GM18505 (cell line): ENCODE measurements around the gene DDX17.
A peak's percentile ranks its signal among the peaks of the same experiment; 100 is the strongest.

Source experiments
- ATAC-seq: cut with Tn5 transposase; IDR thresholded peaks from one replicate; pipeline ENCODE4 v1.9.1; 2021; ENCODE audit not compliant: unreplicated experiment
- POLR2A ChIP-seq: IDR thresholded peaks from 4 replicates; pipeline ENCODE4 v1.6.1; 2011; ENCODE audit warnings: borderline replicate concordance; ENCODE audit not compliant: insufficient read depth, insufficient read length; ENCODE audit errors: extremely low read depth

DDX17 gene

GRCh38 chr22:38505541-38506117 is 482 bp downstream of the DDX17 start:
- peak; percentile 29 for ATAC-seq
- TF ChIP-seq POLR2A, result no peak

DNA sequence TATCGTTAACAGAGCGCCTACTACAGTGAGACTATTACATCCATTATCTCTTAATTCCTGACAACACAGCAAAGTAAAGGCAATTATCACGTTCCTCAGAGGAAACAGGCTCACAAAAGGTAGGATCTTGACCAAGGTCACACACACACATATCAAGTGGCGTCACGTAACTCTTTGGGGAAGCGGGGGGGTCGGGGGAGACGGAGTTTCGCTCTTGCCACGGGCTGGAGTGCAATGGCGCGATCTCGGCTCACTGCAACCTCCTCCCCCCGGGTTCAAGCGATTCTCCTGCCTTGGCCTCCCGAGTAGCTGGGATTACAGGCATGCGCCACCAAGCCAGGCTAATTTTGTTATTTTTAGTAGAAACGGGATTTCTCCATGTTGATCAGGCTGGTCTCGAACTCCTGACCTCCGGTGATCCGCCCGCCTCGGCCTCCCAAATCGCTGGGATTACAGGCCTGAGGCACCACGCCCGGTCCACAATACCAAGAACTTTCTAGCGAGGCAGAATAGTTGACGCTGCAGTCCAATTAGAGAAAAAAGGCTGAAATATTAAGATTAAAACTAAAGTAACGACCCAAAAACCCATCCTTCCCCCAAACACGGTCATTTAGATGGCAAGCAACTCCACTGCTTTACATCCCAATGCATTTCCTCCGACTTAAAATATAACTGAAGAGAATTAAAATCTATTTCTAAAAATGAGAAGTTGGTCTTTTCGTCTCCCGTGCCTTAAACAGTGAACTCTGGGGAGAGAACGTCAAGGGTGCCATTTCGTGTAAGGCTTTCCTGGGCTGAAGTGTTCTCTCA is 1.2 kb downstream of the DDX17 start:
- TF ChIP-seq POLR2A, result peak; percentile 44
- no peak for ATAC-seq

DNA sequence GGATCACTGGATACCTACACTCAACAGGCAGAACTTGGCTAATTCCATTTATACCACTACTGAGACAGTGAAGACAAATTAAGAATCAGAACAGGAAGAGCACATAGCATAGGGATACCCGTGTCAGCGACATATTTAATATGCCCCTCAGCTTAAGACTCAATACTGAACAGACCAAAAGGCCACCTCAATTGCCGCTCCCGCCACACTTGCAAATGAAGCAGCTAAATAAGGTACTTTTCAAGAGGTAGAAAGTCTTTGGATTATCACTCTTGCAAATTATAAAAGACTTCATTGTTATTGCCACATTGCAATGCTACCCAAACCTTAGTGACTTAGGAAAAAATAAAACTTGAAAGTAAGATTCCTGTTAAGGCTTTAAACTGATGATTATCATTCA is 3.1 kb downstream of the DDX17 start:
- TF ChIP-seq POLR2A, result no peak
- ATAC-seq, result no peak

DNA sequence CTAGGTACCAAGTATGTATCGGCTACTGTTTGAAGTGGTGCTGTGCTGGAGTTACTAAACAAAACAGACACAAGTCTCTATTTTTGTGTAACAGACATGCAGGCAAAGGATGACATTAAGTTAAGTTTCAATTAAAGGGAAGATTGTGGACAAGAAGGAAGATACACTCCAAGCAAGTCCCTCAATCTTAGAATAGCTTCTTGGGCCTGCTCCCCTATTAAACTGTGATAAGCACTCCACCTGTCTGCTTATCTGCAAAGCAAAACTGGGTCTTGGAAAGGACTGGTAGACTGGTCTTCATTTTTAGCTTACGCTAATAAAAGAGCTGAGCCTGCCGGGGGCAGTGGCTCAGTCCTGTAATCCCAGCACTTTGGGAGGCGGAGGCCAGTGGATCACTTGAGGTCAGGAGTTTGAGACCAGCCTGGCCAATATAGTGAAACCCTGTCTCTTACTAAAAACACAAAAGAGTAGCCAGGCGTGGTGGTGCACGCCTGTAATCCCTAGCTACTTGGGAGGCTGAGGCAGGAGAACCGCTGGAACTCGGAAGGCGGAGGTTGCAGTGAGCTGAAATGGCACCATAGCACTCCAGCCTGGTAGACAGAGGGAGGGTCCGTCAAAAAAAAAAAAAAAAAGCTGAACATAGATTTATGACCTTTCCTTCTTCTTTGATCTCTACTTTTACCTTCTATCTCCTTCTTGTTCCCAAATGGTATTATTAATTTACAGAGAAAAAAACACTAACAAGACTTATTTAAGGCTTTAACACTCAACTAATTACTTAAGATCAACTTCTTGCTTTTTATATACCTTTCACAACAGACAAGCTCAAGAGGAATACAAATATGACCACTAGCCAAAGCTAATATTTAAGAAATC is 4.1 kb downstream of the DDX17 start:
- no peak for ATAC-seq
- TF ChIP-seq POLR2A, result peak; percentile 25

GRCh38 chr22:38497869-38498268 is 8.2 kb downstream of the DDX17 start:
- TF ChIP-seq POLR2A, result no peak
- ATAC-seq, result no peak

DNA sequence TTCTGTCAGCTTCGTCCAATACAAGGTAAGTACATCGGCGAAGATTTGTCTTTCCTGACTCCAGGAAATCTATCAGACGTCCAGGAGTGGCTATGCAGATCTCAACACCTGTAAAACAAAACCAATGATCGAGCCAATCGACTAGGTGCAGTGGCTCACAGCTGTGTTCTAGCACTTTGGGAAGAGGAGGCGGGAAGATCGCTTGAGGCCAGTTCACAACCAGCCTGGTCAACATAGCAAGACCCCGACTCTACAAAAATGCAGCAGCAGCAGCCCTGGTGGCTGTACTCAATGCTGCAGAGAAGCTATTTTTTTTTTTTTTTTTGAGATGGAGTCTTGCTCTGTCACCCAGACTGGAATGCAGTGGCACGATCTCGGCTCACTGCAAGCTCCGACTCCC is 11.2 kb downstream of the DDX17 start:
- no peak for ATAC-seq
- TF ChIP-seq POLR2A, result no peak

- TF ChIP-seq POLR2A, result no peak
- no peak for ATAC-seq
Observed at GRCh38 chr22:38494498-38494897, 11.6 kb downstream of the DDX17 start.

GRCh38 chr22:38491707-38492348 is 14.3 kb downstream of the DDX17 start:
- no peak for ATAC-seq
- no peak for TF ChIP-seq POLR2A

GRCh38 chr22:38490915-38491314 is 15.2 kb downstream of the DDX17 start:
- ATAC-seq, result no peak

DNA sequence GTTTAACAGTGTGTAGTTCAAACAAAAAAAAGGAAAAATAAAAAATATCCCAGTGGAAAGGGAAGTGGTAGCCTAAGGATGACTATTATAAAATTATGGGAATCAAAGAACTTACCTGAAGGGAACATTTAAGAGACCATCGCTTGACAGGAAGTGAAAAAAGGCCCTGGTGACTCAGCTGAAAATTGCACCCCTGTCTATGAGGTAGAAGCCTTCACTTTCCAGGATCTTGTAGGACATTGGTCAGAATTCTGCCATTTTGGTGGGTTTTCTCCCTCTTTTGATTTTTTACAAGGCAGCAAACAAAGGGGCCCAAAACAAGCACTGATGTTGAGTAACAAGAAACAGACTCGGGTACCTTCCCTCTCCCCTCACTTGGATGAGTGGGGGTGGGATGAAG is 15.6 kb downstream of the DDX17 start:
- no peak for ATAC-seq
- no peak for TF ChIP-seq POLR2A

More at GRCh38 chr22:38490915-38491314, 15.2 kb downstream of the DDX17 start:
- TF ChIP-seq POLR2A, result no peak

DNA sequence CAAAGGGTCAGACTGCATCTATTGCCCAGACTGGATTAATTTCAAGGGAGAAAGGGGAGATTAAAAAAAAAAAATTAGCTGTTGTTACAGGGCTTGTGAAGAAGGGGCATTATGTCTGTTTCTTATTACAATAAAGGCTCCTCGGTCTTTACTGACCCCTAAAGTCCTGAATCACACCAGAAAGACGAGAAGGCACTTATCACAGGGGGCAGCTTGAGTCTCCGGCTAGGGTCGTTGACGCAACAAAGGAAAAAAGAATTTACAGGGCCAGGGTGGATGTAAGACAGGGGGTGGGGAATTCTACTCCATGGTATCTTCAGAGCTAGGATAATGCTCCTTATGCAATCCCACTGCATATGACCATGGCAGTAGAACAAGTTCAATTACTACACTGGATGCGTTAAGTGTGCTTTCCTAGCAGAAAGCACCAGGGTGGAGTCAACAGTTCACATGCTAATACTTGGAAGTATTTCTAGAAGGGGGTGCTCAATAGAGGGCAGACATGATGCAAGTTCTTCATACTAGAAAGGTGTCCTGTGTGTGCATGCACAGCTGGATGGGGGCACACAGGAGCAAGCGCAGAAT is 16.5 kb downstream of the DDX17 start:
- ATAC-seq, result no peak
- TF ChIP-seq POLR2A, result no peak

GRCh38 chr22:38489142-38489541 is 17.0 kb downstream of the DDX17 start:
- ATAC-seq, result no peak
- peak; percentile 39 for TF ChIP-seq POLR2A

DNA sequence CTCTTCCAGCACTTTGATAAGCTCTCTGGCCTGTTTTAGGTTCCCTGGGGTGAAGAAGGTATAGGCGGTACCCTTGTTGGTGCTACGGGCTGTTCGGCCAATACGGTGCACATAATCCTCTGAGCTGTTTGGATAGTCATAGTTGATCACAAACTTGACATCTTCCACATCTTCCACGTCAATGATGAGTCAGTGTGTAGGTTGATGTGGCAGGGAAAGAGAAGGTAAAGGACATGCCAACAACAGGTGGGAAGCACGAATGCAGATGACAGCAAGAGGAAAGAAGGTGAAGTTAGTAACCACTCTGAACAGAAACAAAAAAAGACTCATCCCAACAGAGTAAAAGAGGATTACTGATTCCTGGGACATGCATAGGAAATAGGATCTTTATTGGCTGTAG is 18.2 kb downstream of the DDX17 start:
- no peak for ATAC-seq
- no peak for TF ChIP-seq POLR2A
